H9 (cell line): Measurements from ENCODE around the gene CYBB. TPM values are rescaled to one million over a fixed set of nuclear protein-coding genes. Genes with fewer than 3 reads are reported as not detected.

Experiments
- DNase-seq: peaks from one replicate; pipeline ENCODE4 v3.0.0-alpha.2; 2017
- H2AFZ ChIP-seq: one replicate; pipeline ENCODE4 v1.6.1; 2013; ENCODE audit warnings: mild to moderate bottlenecking, low read length, control low read depth, moderate library complexity
- H2AK5ac ChIP-seq: 2 replicates; pipeline ENCODE4 v1.6.1; 2013; ENCODE audit warnings: low read length, control low read depth, mixed read lengths; ENCODE audit not compliant: insufficient read length
- H2BK120ac ChIP-seq: one replicate; pipeline ENCODE4 v1.6.1; 2013; ENCODE audit warnings: low read depth, mild to moderate bottlenecking, low read length, control low read depth, inconsistent platforms; ENCODE audit not compliant: poor library complexity, severe bottlenecking
- H2BK12ac ChIP-seq: 2 replicates; pipeline ENCODE4 v1.6.1; 2013; ENCODE audit warnings: low read length, control low read depth, mixed read lengths, low read depth; ENCODE audit not compliant: insufficient read length
- H2BK15ac ChIP-seq: 2 replicates; pipeline ENCODE4 v1.6.1; 2013; ENCODE audit warnings: low read depth, low read length, control low read depth
- H2BK20ac ChIP-seq: one replicate; pipeline ENCODE4 v1.6.1; 2013; ENCODE audit warnings: low read depth, mild to moderate bottlenecking, low read length, control low read depth, inconsistent platforms; ENCODE audit not compliant: poor library complexity, severe bottlenecking
- H2BK5ac ChIP-seq: 2 replicates; pipeline ENCODE4 v1.6.1; 2013; ENCODE audit warnings: low read length, control low read depth, mixed read lengths; ENCODE audit not compliant: insufficient read length
- H3K14ac ChIP-seq: 2 replicates; pipeline ENCODE4 v1.6.1; 2013; ENCODE audit warnings: low read length, control low read depth; ENCODE audit not compliant: insufficient read depth
- H3K18ac ChIP-seq: 2 replicates; pipeline ENCODE4 v1.6.1; 2013; ENCODE audit warnings: low read depth, mild to moderate bottlenecking, mixed read lengths, low read length, control low read depth; ENCODE audit not compliant: insufficient read length
- H3K23ac ChIP-seq: 2 replicates; pipeline ENCODE4 v1.6.1; 2013; ENCODE audit warnings: low read length, control low read depth, mixed read lengths, low read depth; ENCODE audit not compliant: insufficient read length
- H3K23me2 ChIP-seq: 2 replicates; pipeline ENCODE4 v1.6.1; 2013; ENCODE audit warnings: low read depth, mild to moderate bottlenecking, mixed read lengths, low read length, control low read depth; ENCODE audit not compliant: insufficient read length, poor library complexity, severe bottlenecking
- H3K27ac ChIP-seq: 2 replicates; pipeline ENCODE4 v1.5.1; 2013; ENCODE audit warnings: low read length, control low read depth, mixed read lengths, low read depth; ENCODE audit not compliant: insufficient read length
- H3K27me3 ChIP-seq: 2 replicates; pipeline ENCODE4 v1.6.1; 2013; ENCODE audit warnings: low read length, control low read depth, inconsistent platforms; ENCODE audit not compliant: insufficient read depth
- H3K4ac ChIP-seq: 2 replicates; pipeline ENCODE4 v1.6.1; 2013; ENCODE audit warnings: low read depth, mild to moderate bottlenecking, control low read depth, inconsistent platforms, low read length, moderate library complexity
- H3K4me1 ChIP-seq: 2 replicates; pipeline ENCODE4 v1.6.1; 2013; ENCODE audit warnings: low read length, control low read depth, inconsistent platforms; ENCODE audit not compliant: insufficient read depth
- H3K4me2 ChIP-seq: 2 replicates; pipeline ENCODE4 v1.6.1; 2013; ENCODE audit warnings: low read length, control low read depth, mixed read lengths; ENCODE audit not compliant: insufficient read length, insufficient read depth
- H3K56ac ChIP-seq: 2 replicates; pipeline ENCODE4 v1.6.1; 2013; ENCODE audit warnings: low read depth, mild to moderate bottlenecking, mixed read lengths, low read length, control low read depth; ENCODE audit not compliant: insufficient read length
- H3K79me1 ChIP-seq: 2 replicates; pipeline ENCODE4 v1.6.1; 2013; ENCODE audit warnings: low read depth, mild to moderate bottlenecking, moderate library complexity, low read length, control low read depth, inconsistent platforms; ENCODE audit not compliant: insufficient read depth, poor library complexity, severe bottlenecking
- H3K79me2 ChIP-seq: 2 replicates; pipeline ENCODE4 v1.6.1; 2013; ENCODE audit warnings: low read length, control low read depth, inconsistent platforms; ENCODE audit not compliant: insufficient read depth
- H3K9ac ChIP-seq: 2 replicates; pipeline ENCODE4 v1.6.1; 2013; ENCODE audit warnings: low read length, control low read depth, mixed read lengths; ENCODE audit not compliant: insufficient read length; ENCODE audit errors: extremely low read depth
- H3K9me3 ChIP-seq: one replicate; pipeline ENCODE4 v1.6.1; 2013; ENCODE audit warnings: low read depth, low read length, inconsistent platforms; ENCODE audit not compliant: control insufficient read depth
- H3T11ph ChIP-seq: one replicate; pipeline ENCODE4 v1.6.1; 2013; ENCODE audit warnings: mild to moderate bottlenecking, low read length, control low read depth, inconsistent platforms
- H4K20me1 ChIP-seq: one replicate; pipeline ENCODE4 v1.6.1; 2013; ENCODE audit not compliant: control insufficient read depth, insufficient read length, insufficient read depth
- H4K5ac ChIP-seq: 2 replicates; pipeline ENCODE4 v1.6.1; 2013; ENCODE audit warnings: low read depth, mild to moderate bottlenecking, mixed read lengths, low read length, control low read depth; ENCODE audit not compliant: insufficient read length
- H4K8ac ChIP-seq: replicated peaks from 2 replicates; pipeline ENCODE4 v1.6.1; 2013; ENCODE audit warnings: low read length, control low read depth, mixed read lengths, low read depth; ENCODE audit not compliant: insufficient read length
- H4K91ac ChIP-seq: 2 replicates; pipeline ENCODE4 v1.6.1; 2013; ENCODE audit warnings: low read depth, mild to moderate bottlenecking, moderate library complexity, mixed read lengths, low read length, control low read depth; ENCODE audit not compliant: insufficient read length
- H3K27ac Mint-ChIP-seq, 3 experiments: 2 replicates in 2 of 3; 3 replicates in 1 of 3; pipeline ENCODE4 v1.8.0; 2020 to 2021; ENCODE audit warnings: mixed read lengths in 3 of 3, mild to moderate bottlenecking in 1 of 3, moderate library complexity in 1 of 3
- H3K27me3 Mint-ChIP-seq: 2 replicates; pipeline ENCODE4 v1.8.0; 2021; ENCODE audit warnings: low read depth, mild to moderate bottlenecking, moderate library complexity, mixed read lengths
- H3K36me3 Mint-ChIP-seq, 3 experiments: 2 replicates in 2 of 3; 3 replicates in 1 of 3; pipeline ENCODE4 v1.8.0; 2020 to 2021; ENCODE audit warnings: low read depth in 3 of 3, mixed read lengths in 3 of 3; ENCODE audit not compliant: insufficient read depth in 1 of 3
- H3K4me1 Mint-ChIP-seq, 2 experiments: 2 replicates each; pipeline ENCODE4 v1.8.0; 2020; ENCODE audit warnings: mixed read lengths in 2 of 2
- H3K4me3 Mint-ChIP-seq, 2 experiments: 2 replicates in 1 of 2; 3 replicates in 1 of 2; pipeline ENCODE4 v1.8.0; 2020 to 2021; ENCODE audit warnings: mild to moderate bottlenecking in 2 of 2, mixed read lengths in 2 of 2, moderate library complexity in 1 of 2
- H3K9me3 Mint-ChIP-seq, 2 experiments: 2 replicates in 1 of 2; 3 replicates in 1 of 2; pipeline ENCODE4 v1.8.0; 2020; ENCODE audit warnings: mild to moderate bottlenecking in 2 of 2, mixed read lengths in 2 of 2, moderate library complexity in 1 of 2
- WGBS: extraction: QIAGEN DNeasy Blood & Tissue Kit; methylation state at CpG from one replicate; pipeline ENCODE4 v1.1.7; 2013; ENCODE audit warnings: missing lambda C conversion rate, low lambda C conversion rate, mixed read lengths; ENCODE audit not compliant: insufficient read length; ENCODE audit errors: extremely low coverage; 5-methylcytosine and 5-hydroxymethylcytosine counted together
- total RNA-seq: library from RNA; stranded (reverse); gene quantifications from 2 replicates; pipeline ENCODE4 v1.2.1, GENCODE V29; 2021
- TF ChIP-seq, protein P1 (sequence below): fragments of 200-600 bp; sonication (generic); conservative IDR thresholded peaks from 3 replicates; pipeline ENCODE4 v1.8.0; 2021; ENCODE audit warnings: antibody characterized with exemption, mild to moderate bottlenecking

Gene CYBB
- total RNA-seq, 1 experiment from 2014 or later: 0.07 TPM

DNA sequence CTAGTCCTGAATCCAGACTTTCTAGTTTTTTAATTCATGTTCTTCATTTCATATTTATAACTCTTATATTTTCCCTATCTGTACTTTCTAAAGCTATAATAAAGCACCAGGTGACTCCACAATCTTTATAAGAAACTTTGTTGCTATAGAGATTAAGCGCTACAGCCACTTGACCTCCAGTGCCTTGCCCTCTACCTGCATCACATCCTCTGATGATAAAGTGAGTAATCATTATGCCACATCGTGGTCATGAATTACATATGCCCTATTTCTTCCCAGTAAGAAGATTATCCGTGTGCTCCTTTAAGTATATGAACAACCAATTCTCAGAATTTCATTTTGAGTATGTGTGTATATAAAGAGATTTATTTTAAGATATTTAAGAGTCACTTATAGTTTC is 74.3 kb downstream of the CYBB start:
- Mint-ChIP-seq H3K36me3 (peaks cover 0 to 10% (median 4%) of the 10 kb centered on the region in 3 experiments; a peak in 4 of 7 replicates), H3K4me3 (no peak overlapping the region), H3K4me1 (no peaks in the 10 kb centered on the region), H3K27ac (no peak overlapping the region), H3K9me3 (peaks cover 76 to 79% of the 10 kb centered on the region in 2 experiments), H3K27me3 (no peaks in the 10 kb centered on the region; the same call in 1 of the 2 replicates)
- no peak overlapping the region for H3T11ph ChIP-seq
- H2BK5ac ChIP-seq: no peak overlapping the region
- H3K4me1 ChIP-seq: no peaks in the 10 kb centered on the region
- H2BK15ac ChIP-seq: no peak overlapping the region
- DNase-seq: no peak
- H2BK120ac ChIP-seq: no peak overlapping the region
- H3K18ac ChIP-seq: no peak overlapping the region
- no peaks in the 10 kb centered on the region for H3K23me2 ChIP-seq
- H3K9ac ChIP-seq: no peak overlapping the region
- no peak overlapping the region for H4K8ac ChIP-seq
- TF ChIP-seq, protein P1, sequence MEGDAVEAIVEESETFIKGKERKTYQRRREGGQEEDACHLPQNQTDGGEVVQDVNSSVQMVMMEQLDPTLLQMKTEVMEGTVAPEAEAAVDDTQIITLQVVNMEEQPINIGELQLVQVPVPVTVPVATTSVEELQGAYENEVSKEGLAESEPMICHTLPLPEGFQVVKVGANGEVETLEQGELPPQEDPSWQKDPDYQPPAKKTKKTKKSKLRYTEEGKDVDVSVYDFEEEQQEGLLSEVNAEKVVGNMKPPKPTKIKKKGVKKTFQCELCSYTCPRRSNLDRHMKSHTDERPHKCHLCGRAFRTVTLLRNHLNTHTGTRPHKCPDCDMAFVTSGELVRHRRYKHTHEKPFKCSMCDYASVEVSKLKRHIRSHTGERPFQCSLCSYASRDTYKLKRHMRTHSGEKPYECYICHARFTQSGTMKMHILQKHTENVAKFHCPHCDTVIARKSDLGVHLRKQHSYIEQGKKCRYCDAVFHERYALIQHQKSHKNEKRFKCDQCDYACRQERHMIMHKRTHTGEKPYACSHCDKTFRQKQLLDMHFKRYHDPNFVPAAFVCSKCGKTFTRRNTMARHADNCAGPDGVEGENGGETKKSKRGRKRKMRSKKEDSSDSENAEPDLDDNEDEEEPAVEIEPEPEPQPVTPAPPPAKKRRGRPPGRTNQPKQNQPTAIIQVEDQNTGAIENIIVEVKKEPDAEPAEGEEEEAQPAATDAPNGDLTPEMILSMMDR: no peak
- H2BK12ac ChIP-seq: no peak overlapping the region
- H3K9me3 ChIP-seq: peaks cover 18% of the 10 kb centered on the region
- no peaks in the 10 kb centered on the region for H3K27me3 ChIP-seq
- no CpG with 5 or more reads among the region's 3 CpGs for WGBS
- H3K23ac ChIP-seq: no peak overlapping the region
- H3K79me1 ChIP-seq: no peaks in the 10 kb centered on the region
- no peak overlapping the region for H3K4me2 ChIP-seq
- no peak overlapping the region for H3K14ac ChIP-seq
- no peaks in the 10 kb centered on the region for H3K79me2 ChIP-seq
- no peaks in the 10 kb centered on the region for H4K20me1 ChIP-seq
- H3K56ac ChIP-seq: no peak overlapping the region
- no peak overlapping the region for H3K27ac ChIP-seq
- no peak overlapping the region for H2AFZ ChIP-seq
- no peak overlapping the region for H2BK20ac ChIP-seq
- H4K5ac ChIP-seq: no peak overlapping the region
- no peak overlapping the region for H3K4ac ChIP-seq
- H2AK5ac ChIP-seq: no peak overlapping the region
- H4K91ac ChIP-seq: no peak overlapping the region
